HepG2 (cell line): ENCODE data around the gene ZNF771. TPM values are rescaled to one million over a fixed set of nuclear protein-coding genes. Genes with fewer than 3 reads are reported as not detected.

ENCODE experiments used
- ATAD3A ChIP-seq: sonication (generic); formaldehyde crosslinking; IDR thresholded peaks from 2 replicates; pipeline ENCODE4 v1.4.0; 2020; ENCODE audit warnings: missing genetic modification reagents
- CHCHD3 ChIP-seq: sonication (generic); formaldehyde crosslinking; IDR thresholded peaks from 2 replicates; pipeline ENCODE4 v1.8.0; 2022; ENCODE audit warnings: mild to moderate bottlenecking, missing genetic modification reagents, moderate library complexity
- DRAP1 ChIP-seq: IDR thresholded peaks from 2 replicates; pipeline ENCODE4 v1.6.1; 2016; ENCODE audit warnings: missing genetic modification reagents, missing compliant biosample characterization
- FOXK2 ChIP-seq: fragments of 450-650 bp; IDR thresholded peaks from 2 replicates; pipeline ENCODE4 v1.6.1; 2016
- HMG20B ChIP-seq: conservative IDR thresholded peaks from 2 replicates; pipeline ENCODE4 v1.6.1; 2016; ENCODE audit warnings: missing genetic modification reagents, missing compliant biosample characterization
- HOXA5 ChIP-seq: sonication (generic); formaldehyde crosslinking; IDR thresholded peaks from 2 replicates; pipeline ENCODE4 v1.4.0; 2020; ENCODE audit warnings: missing genetic modification reagents
- KDM5B ChIP-seq: sonication (generic); formaldehyde crosslinking; IDR thresholded peaks from 2 replicates; pipeline ENCODE4 v1.4.0; 2020; ENCODE audit warnings: missing genetic modification reagents, mild to moderate bottlenecking, borderline replicate concordance
- MTA3 ChIP-seq: sonication (generic); formaldehyde crosslinking; IDR thresholded peaks from 2 replicates; pipeline ENCODE4 v1.4.0; 2020; ENCODE audit warnings: missing genetic modification reagents
- NR2C2 ChIP-seq: sonication (generic); formaldehyde crosslinking; IDR thresholded peaks from 2 replicates; pipeline ENCODE4 v1.4.0; 2020; ENCODE audit warnings: missing genetic modification reagents, mild to moderate bottlenecking, moderate library complexity, borderline replicate concordance
- SRSF4 ChIP-seq: fragments of 200-400 bp; formaldehyde crosslinking; IDR thresholded peaks from one replicate; pipeline ENCODE4 v1.6.1; 2018; ENCODE audit warnings: mild to moderate bottlenecking, low read depth, low read length, moderate library complexity; ENCODE audit not compliant: poor library complexity, severe bottlenecking
- TOPORS ChIP-seq: sonication (generic); formaldehyde crosslinking; IDR thresholded peaks from 2 replicates; pipeline ENCODE4 v1.8.0; 2023; ENCODE audit warnings: mild to moderate bottlenecking, missing genetic modification reagents
- ZNF276 ChIP-seq: sonication (generic); formaldehyde crosslinking; IDR thresholded peaks from 2 replicates; pipeline ENCODE4 v1.4.0; 2020; ENCODE audit warnings: mild to moderate bottlenecking, low read depth, missing genetic modification reagents
- ZNF34 ChIP-seq: sonication (generic); formaldehyde crosslinking; IDR thresholded peaks from 2 replicates; pipeline ENCODE4 v1.4.0; 2020; ENCODE audit warnings: mild to moderate bottlenecking, missing genetic modification reagents, borderline replicate concordance
- ZNF354B ChIP-seq: sonication (generic); formaldehyde crosslinking; IDR thresholded peaks from 2 replicates; pipeline ENCODE4 v1.8.0; 2022; ENCODE audit warnings: mild to moderate bottlenecking, missing genetic modification reagents
- ZNF616 ChIP-seq: sonication (generic); formaldehyde crosslinking; IDR thresholded peaks from 2 replicates; pipeline ENCODE4 v1.5.0; 2020; ENCODE audit warnings: low read depth, mild to moderate bottlenecking, missing genetic modification reagents
- ZNF678 ChIP-seq: sonication (generic); formaldehyde crosslinking; IDR thresholded peaks from 2 replicates; pipeline ENCODE4 v1.4.0; 2020; ENCODE audit warnings: mild to moderate bottlenecking, missing genetic modification reagents
- ZSCAN12 ChIP-seq: sonication (generic); formaldehyde crosslinking; IDR thresholded peaks from 2 replicates; pipeline ENCODE4 v1.9.0; 2021; ENCODE audit warnings: mild to moderate bottlenecking, missing genetic modification reagents
- polyA plus RNA-seq, 8 experiments: library from polyadenylated mRNA; depleted of rRNA in 3 of 8; stranded (reverse) in 7 of 8; unstranded in 1 of 8; fragments of >200 nt; fragmentation: Illumina TruSeq in 4 of 8; extraction: Trizol in 4 of 8; gene quantifications; 2 replicates each; pipeline versions ENCODE4 v1.2.1 to v1.2.3, GENCODE V29; 2011 to 2016; ENCODE audit warnings: low read depth in 4 of 8, missing spikeins in 1 of 8, mixed read lengths in 1 of 8; ENCODE audit not compliant: insufficient read depth in 1 of 8
- total RNA-seq, 5 experiments: library from RNA; depleted of rRNA; stranded (reverse); fragments of >200 nt; fragmentation: Illumina TruSeq; extraction: Trizol; gene quantifications; 2 replicates each; pipeline ENCODE4 v1.2.3, GENCODE V29; 2016; ENCODE audit warnings: low read depth in 1 of 5
- TF ChIP-seq, protein P1 (sequence below): sonication (generic); formaldehyde crosslinking; IDR thresholded peaks from 2 replicates; pipeline ENCODE4 v1.4.0; 2020; ENCODE audit warnings: mild to moderate bottlenecking, missing genetic modification reagents, borderline replicate concordance
- TF ChIP-seq, protein P2 (sequence below): IDR thresholded peaks from 2 replicates; pipeline ENCODE4 v1.6.1; 2016
- TF ChIP-seq, protein P3 (sequence below): sonication (generic); formaldehyde crosslinking; IDR thresholded peaks from 2 replicates; pipeline ENCODE4 v1.4.0; 2020; ENCODE audit warnings: missing genetic modification reagents

ZNF771 gene
- total and polyA plus RNA-seq, 2 of the 13 experiments (the other 11 are each of a cell fraction or from before 2014, with no cell fraction given), result 5.0 to 11.8 TPM

- TF ChIP-seq ZNF276 (CRISPR knock-in tag) (no peak; the same call in none of the 2 replicates), ZNF616 (CRISPR knock-in tag) (0 out of 2 replicates have a peak, but pooled peaks have one; percentile 58), ZSCAN12 (CRISPR knock-in tag) (no peak), TOPORS (CRISPR knock-in tag) (peak; percentile 95), DRAP1 (CRISPR knock-in tag) (peak; percentile 92), ZNF34 (CRISPR knock-in tag) (0 out of 2 replicates have a peak, but pooled peaks have one; percentile 64), ZNF678 (CRISPR knock-in tag) (peak; percentile 88; the same call in 1 of the 2 replicates), SRSF4 (no peak), HOXA5 (CRISPR knock-in tag) (peak; percentile 70; the same call in 1 of the 2 replicates), NR2C2 (CRISPR knock-in tag) (peak; percentile 30; the same call in 1 of the 2 replicates), MTA3 (CRISPR knock-in tag) (no peak), ATAD3A (CRISPR knock-in tag) (no peak), HMG20B (CRISPR knock-in tag) (peak; percentile 64), ZNF354B (CRISPR knock-in tag) (no peak; the same call in none of the 2 replicates), FOXK2 (peak; percentile 71; the same call in 1 of the 2 replicates), KDM5B (CRISPR knock-in tag) (no peak; the same call in 1 of the 2 replicates), CHCHD3 (CRISPR knock-in tag) (no peak; the same call in none of the 2 replicates)
- TF ChIP-seq, protein P1, sequence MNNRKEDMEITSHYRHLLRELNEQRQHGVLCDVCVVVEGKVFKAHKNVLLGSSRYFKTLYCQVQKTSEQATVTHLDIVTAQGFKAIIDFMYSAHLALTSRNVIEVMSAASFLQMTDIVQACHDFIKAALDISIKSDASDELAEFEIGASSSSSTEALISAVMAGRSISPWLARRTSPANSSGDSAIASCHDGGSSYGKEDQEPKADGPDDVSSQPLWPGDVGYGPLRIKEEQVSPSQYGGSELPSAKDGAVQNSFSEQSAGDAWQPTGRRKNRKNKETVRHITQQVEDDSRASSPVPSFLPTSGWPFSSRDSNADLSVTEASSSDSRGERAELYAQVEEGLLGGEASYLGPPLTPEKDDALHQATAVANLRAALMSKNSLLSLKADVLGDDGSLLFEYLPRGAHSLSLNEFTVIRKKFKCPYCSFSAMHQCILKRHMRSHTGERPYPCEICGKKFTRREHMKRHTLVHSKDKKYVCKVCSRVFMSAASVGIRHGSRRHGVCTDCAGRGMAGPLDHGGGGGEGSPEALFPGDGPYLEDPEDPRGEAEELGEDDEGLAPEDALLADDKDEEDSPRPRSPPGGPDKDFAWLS (CRISPR knock-in tag), result peak; percentile 92; the same call in 1 of the 2 replicates
- TF ChIP-seq, protein P2, sequence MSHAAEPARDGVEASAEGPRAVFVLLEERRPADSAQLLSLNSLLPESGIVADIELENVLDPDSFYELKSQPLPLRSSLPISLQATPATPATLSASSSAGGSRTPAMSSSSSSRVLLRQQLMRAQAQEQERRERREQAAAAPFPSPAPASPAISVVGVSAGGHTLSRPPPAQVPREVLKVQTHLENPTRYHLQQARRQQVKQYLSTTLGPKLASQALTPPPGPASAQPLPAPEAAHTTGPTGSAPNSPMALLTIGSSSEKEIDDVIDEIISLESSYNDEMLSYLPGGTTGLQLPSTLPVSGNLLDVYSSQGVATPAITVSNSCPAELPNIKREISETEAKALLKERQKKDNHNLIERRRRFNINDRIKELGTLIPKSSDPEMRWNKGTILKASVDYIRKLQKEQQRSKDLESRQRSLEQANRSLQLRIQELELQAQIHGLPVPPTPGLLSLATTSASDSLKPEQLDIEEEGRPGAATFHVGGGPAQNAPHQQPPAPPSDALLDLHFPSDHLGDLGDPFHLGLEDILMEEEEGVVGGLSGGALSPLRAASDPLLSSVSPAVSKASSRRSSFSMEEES, result peak; percentile 77
- TF ChIP-seq, protein P3, sequence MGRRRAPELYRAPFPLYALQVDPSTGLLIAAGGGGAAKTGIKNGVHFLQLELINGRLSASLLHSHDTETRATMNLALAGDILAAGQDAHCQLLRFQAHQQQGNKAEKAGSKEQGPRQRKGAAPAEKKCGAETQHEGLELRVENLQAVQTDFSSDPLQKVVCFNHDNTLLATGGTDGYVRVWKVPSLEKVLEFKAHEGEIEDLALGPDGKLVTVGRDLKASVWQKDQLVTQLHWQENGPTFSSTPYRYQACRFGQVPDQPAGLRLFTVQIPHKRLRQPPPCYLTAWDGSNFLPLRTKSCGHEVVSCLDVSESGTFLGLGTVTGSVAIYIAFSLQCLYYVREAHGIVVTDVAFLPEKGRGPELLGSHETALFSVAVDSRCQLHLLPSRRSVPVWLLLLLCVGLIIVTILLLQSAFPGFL, result no peak
Observed at GRCh38 chr16:30429678-30430427, 22.4 kb downstream of the ZNF771 start, which contains the start of gene DCTPP1 (continued).
